NCI-H1092 treated with DMSO at 0.1 percent for 48 hours (cell line): Measurements from ENCODE around the gene MIA2.
A peak's percentile ranks its signal among the peaks of the same experiment; 100 is the strongest.
"Not testable (repeated sequence)": the region's sequence is repeated elsewhere in the genome, so short reads cannot be mapped to it uniquely, and the experiment has no call there.

Experiments used
- DNase-seq: peaks from one replicate; lab custom pipeline; 2025; lab: John Stamatoyannopoulos, UW

Gene MIA2

GRCh38 chr14:39339003-39339402, 105.3 kb downstream of the MIA2 start:
- DNase-seq, result peak; percentile 62

GRCh38 chr14:39341126-39341525, 107.4 kb downstream of the MIA2 start:
- DNase-seq, result not testable (repeated sequence)

- no peak for DNase-seq
Observed at GRCh38 chr14:39342768-39343167, 109.1 kb downstream of the MIA2 start.

GRCh38 chr14:39343614-39344013, 109.9 kb downstream of the MIA2 start:
- no peak for DNase-seq

- no peak for DNase-seq
Observed at GRCh38 chr14:39350866-39351265, 117.2 kb downstream of the MIA2 start.

- DNase-seq, result no peak
Observed at GRCh38 chr14:39351708-39352107, 118.0 kb downstream of the MIA2 start.

- not testable (repeated sequence) for DNase-seq
Observed at GRCh38 chr14:39359069-39359468, 125.4 kb downstream of the MIA2 start.

- no peak for DNase-seq
Observed at GRCh38 chr14:39360316-39360715, 126.6 kb downstream of the MIA2 start.

- not testable (repeated sequence) for DNase-seq
Observed at GRCh38 chr14:39361556-39361955, 127.8 kb downstream of the MIA2 start.

GRCh38 chr14:39364509-39364908, 130.8 kb downstream of the MIA2 start:
- no peak for DNase-seq

- no peak for DNase-seq
Observed at GRCh38 chr14:39365354-39365753, 131.6 kb downstream of the MIA2 start.

- DNase-seq, result no peak
Observed at GRCh38 chr14:39366460-39367386, 133.0 kb downstream of the MIA2 start.

GRCh38 chr14:39367387-39367751, 133.7 kb downstream of the MIA2 start:
- no peak for DNase-seq

GRCh38 chr14:39368261-39368959, 134.7 kb downstream of the MIA2 start:
- DNase-seq, result peak; percentile 69

- no peak for DNase-seq
Observed at GRCh38 chr14:39369029-39369428, 135.3 kb downstream of the MIA2 start.

- DNase-seq, result no peak
Observed at GRCh38 chr14:39370415-39370814, 136.7 kb downstream of the MIA2 start.

GRCh38 chr14:39372656-39373055, 138.9 kb downstream of the MIA2 start:
- no peak for DNase-seq

- DNase-seq, result no peak
Observed at GRCh38 chr14:39374851-39375250, 141.1 kb downstream of the MIA2 start.

GRCh38 chr14:39376667-39377403, 143.1 kb downstream of the MIA2 start:
- DNase-seq, result no peak

- DNase-seq, result no peak
Observed at GRCh38 chr14:39381366-39381765, 147.7 kb downstream of the MIA2 start.

GRCh38 chr14:39382463-39382862, 148.7 kb downstream of the MIA2 start:
- no peak for DNase-seq

- no peak for DNase-seq
Observed at GRCh38 chr14:39383026-39383660, 149.4 kb downstream of the MIA2 start.
